HepG2 (cell line): ENCODE results near the gene H2AZ2. TPM values are rescaled to one million over a fixed set of nuclear protein-coding genes. Genes with fewer than 3 reads are reported as not detected.
A peak's percentile ranks its signal among the peaks of the same experiment; 100 is the strongest.

Source experiments
- CREM ChIP-seq, 2 experiments: sonication (generic) in 1 of 2; formaldehyde crosslinking in 1 of 2; IDR thresholded peaks; 2 replicates each; pipeline versions ENCODE4 v1.4.0 to v1.6.1; 2016 to 2020; ENCODE audit warnings: antibody characterized with exemption in 1 of 2, mild to moderate bottlenecking in 1 of 2, missing genetic modification reagents in 1 of 2
- MNT ChIP-seq: fragments of 450-650 bp; IDR thresholded peaks from 2 replicates; pipeline ENCODE4 v1.6.1; 2016
- NR2F1 ChIP-seq, 2 experiments: fragments of 450-650 bp in 1 of 2; formaldehyde crosslinking in 1 of 2; IDR thresholded peaks; 2 replicates each; pipeline versions ENCODE4 v1.5.0 to v1.6.1; 2016 to 2020; ENCODE audit warnings: mild to moderate bottlenecking in 1 of 2, missing compliant biosample characterization in 1 of 2, missing genetic modification reagents in 1 of 2, moderate library complexity in 1 of 2
- PATZ1 ChIP-seq: sonication (generic); formaldehyde crosslinking; IDR thresholded peaks from 2 replicates; pipeline ENCODE4 v1.4.0; 2020; ENCODE audit warnings: missing genetic modification reagents
- ZBTB40 ChIP-seq, 2 experiments: fragments of 450-650 bp in 1 of 2; sonication (generic) in 1 of 2; formaldehyde crosslinking in 1 of 2; IDR thresholded peaks; 2 replicates each; pipeline versions ENCODE4 v1.6.1 to v1.8.0; 2016 to 2022; ENCODE audit warnings: antibody characterized with exemption in 1 of 2, mild to moderate bottlenecking in 1 of 2, missing genetic modification reagents in 1 of 2
- ZNF281 ChIP-seq: sonication (generic); formaldehyde crosslinking; IDR thresholded peaks from 2 replicates; pipeline ENCODE4 v1.4.0; 2020; ENCODE audit warnings: missing genetic modification reagents, borderline replicate concordance
- ZNF501 ChIP-seq: sonication (generic); formaldehyde crosslinking; IDR thresholded peaks from 2 replicates; pipeline ENCODE4 v1.5.1; 2020; ENCODE audit warnings: mild to moderate bottlenecking, moderate library complexity, missing genetic modification reagents
- ZNF530 ChIP-seq: sonication (generic); formaldehyde crosslinking; IDR thresholded peaks from 2 replicates; pipeline ENCODE4 v1.5.0; 2020; ENCODE audit warnings: low read depth, mild to moderate bottlenecking, missing genetic modification reagents
- ZNF572 ChIP-seq: sonication (generic); formaldehyde crosslinking; IDR thresholded peaks from 2 replicates; pipeline ENCODE4 v1.5.1; 2020; ENCODE audit warnings: mild to moderate bottlenecking, missing genetic modification reagents
- ZNF850 ChIP-seq: sonication (generic); formaldehyde crosslinking; conservative IDR thresholded peaks from 2 replicates; pipeline ENCODE4 v1.9.0; 2021; ENCODE audit warnings: mild to moderate bottlenecking, missing genetic modification reagents
- polyA plus RNA-seq, 8 experiments: library from polyadenylated mRNA; depleted of rRNA in 3 of 8; stranded (reverse) in 7 of 8; unstranded in 1 of 8; fragments of >200 nt; fragmentation: Illumina TruSeq in 4 of 8; extraction: Trizol in 4 of 8; gene quantifications; 2 replicates each; pipeline versions ENCODE4 v1.2.1 to v1.2.3, GENCODE V29; 2011 to 2016; ENCODE audit warnings: low read depth in 4 of 8, missing spikeins in 1 of 8, mixed read lengths in 1 of 8; ENCODE audit not compliant: insufficient read depth in 1 of 8
- total RNA-seq, 5 experiments: library from RNA; depleted of rRNA; stranded (reverse); fragments of >200 nt; fragmentation: Illumina TruSeq; extraction: Trizol; gene quantifications; 2 replicates each; pipeline ENCODE4 v1.2.3, GENCODE V29; 2016; ENCODE audit warnings: low read depth in 1 of 5

H2AZ2 gene
- total and polyA plus RNA-seq, 2 of the 13 experiments (the other 11 are each of a cell fraction or from before 2014, with no cell fraction given) = 121 to 223 TPM

GRCh38 chr7:44885394-44886317, 37.8 kb upstream of the H2AZ2 start, which contains the start of gene PURB (continued):
- TF ChIP-seq ZBTB40 (IDR thresholded peaks at IDR 0.05) (no peak; the same call in 1 of the 2 replicates), ZBTB40 (CRISPR knock-in tag; IDR thresholded peaks at IDR 0.05) (peak; percentile 28; the same call in 1 of the 2 replicates), PATZ1 (CRISPR knock-in tag) (0 out of 2 replicates have a peak, but pooled peaks have one; percentile 29), CREM (IDR thresholded peaks at IDR 0.05) (peak; percentile 85), CREM (CRISPR knock-in tag; IDR thresholded peaks at IDR 0.05) (peak; percentile 68; the same call in 1 of the 2 replicates), MNT (no peak), NR2F1 (CRISPR knock-in tag; IDR thresholded peaks at IDR 0.05) (peak in 1 of 2 experiments; percentile 38; a peak in 1 of 4 replicates), ZNF501 (peak; percentile 59; the same call in 1 of the 2 replicates), ZNF572 (no peak), ZNF281 (CRISPR knock-in tag) (peak; percentile 73; the same call in 1 of the 2 replicates), ZNF530 (CRISPR knock-in tag) (no peak), ZNF850 (no peak)
